Measurements from ENCODE around the gene JUP.

The JUP gene

DNA sequence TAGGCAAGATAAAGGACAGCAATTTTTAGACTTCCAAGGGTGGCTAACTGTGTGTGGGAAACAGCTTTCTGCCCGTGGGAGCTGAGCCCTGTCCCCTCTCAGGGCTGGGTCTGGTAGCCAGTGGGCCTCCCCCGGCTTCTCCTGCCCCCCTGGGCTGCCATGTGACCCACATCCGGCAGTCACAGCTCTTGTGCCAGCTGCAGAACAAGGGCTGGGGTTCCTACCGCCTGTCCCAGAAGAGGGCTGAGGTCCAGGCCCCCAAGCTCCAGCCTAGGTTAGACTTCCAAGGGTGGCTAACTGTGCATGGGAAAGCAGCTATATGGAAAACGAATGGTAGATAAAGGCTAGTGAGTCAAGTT is 68.2 kb downstream of the JUP start:
- Histone ChIP-seq H3K36me3 (ENCODE audit: control insufficient read depth, insufficient read depth, low read length) (no peaks in the 10 kb centered on the region), H3K4me1 (ENCODE audit: control insufficient read depth, insufficient read depth, low read length) (no peaks in the 10 kb centered on the region), H3K9me3 (ENCODE audit: control insufficient read depth, insufficient read depth, low read length) (no peaks in the 10 kb centered on the region), H3K4me3 (ENCODE audit: low read length) (no peak overlapping the region), H3K27ac (ENCODE audit: low read length) (no peak overlapping the region), H3K27me3 (ENCODE audit: control insufficient read depth, insufficient read depth, low read length) (no peaks in the 10 kb centered on the region)
- no CpG with 5 or more reads among the region's 5 CpGs for WGBS (ENCODE audit: insufficient coverage, insufficient read length)
- no peak for DNase-seq (ENCODE audit: low read depth, low spot score)

GRCh38 chr17:41717408-41718286 is 68.9 kb downstream of the JUP start:
- WGBS (ENCODE audit: insufficient coverage, insufficient read length): no CpG with 5 or more reads among the region's 15 CpGs
- Histone ChIP-seq H3K4me1 (ENCODE audit: control insufficient read depth, insufficient read depth, low read length) (no peaks in the 10 kb centered on the region), H3K9me3 (ENCODE audit: control insufficient read depth, insufficient read depth, low read length) (no peaks in the 10 kb centered on the region), H3K36me3 (ENCODE audit: control insufficient read depth, insufficient read depth, low read length) (no peaks in the 10 kb centered on the region), H3K27me3 (ENCODE audit: control insufficient read depth, insufficient read depth, low read length) (peaks cover under 1% of the 10 kb centered on the region; the same call in 1 of the 2 replicates), H3K27ac (ENCODE audit: low read length) (no peak overlapping the region), H3K4me3 (ENCODE audit: low read length) (no peak overlapping the region)
- DNase-seq (ENCODE audit: low read depth, low spot score): no peak

DNA sequence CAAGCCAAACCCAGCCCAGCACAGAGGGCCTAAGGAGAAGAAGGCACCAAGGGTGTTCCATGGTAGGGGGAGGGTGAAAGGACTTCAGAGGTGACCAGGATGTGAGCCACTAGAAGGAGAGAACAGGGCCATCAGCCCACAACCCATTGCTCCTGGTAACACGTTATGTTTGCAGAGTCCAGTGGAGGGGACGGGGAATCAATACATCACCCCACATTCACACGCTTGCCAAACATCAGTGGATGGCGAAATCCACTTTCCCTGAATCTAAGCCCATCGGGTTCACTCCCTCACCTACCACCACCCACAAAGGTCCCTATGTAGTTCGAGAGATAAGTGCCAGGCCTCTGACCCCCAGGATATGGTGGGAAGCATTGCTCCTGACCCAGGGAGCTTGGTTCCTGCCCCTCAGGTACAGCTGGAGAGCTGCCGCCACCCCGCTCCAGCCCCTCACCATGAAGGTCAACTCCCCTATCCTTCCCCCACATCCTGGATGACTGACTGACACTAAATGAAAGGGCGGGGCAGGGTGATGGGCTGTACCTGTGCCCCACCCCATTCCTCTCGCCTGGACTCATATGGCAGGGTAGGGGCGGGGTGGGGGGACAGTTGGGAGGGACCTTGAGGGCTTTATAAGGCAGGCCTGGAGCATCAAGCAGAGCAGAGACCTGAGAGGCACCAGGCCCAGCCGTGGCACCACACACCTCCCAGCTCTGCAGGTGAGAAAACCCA is 74.7 kb downstream of the JUP start, which contains the start of gene GAST:
Gene GAST (plus strand): TSS at position 663 of the 732 bp plus-strand sequence. CDS start 3,106 bp downstream, outside the sequence.
- no peak for DNase-seq (ENCODE audit: low read depth, low spot score)
- no peak within 1 kb of the TSS for H3K4me3 ChIP-seq (ENCODE audit: low read length)
- WGBS (ENCODE audit: insufficient coverage, insufficient read length): no CpG with 5 or more reads among the region's 12 CpGs
- H3K4me1 ChIP-seq (ENCODE audit: control insufficient read depth, insufficient read depth, low read length): no peaks in the 10 kb centered on the region
- no peaks in the 10 kb centered on the region for H3K9me3 ChIP-seq (ENCODE audit: control insufficient read depth, insufficient read depth, low read length)
- H3K27ac ChIP-seq (ENCODE audit: low read length): no peak within 1 kb of the TSS
- no peaks in the 10 kb centered on the region for H3K36me3 ChIP-seq (ENCODE audit: control insufficient read depth, insufficient read depth, low read length)
- peaks cover 20% of the 10 kb centered on the region; the same call in 1 of the 2 replicates for H3K27me3 ChIP-seq (ENCODE audit: control insufficient read depth, insufficient read depth, low read length)

GRCh38 chr17:41710472-41711090 is 75.9 kb downstream of the JUP start:
- WGBS (ENCODE audit: insufficient coverage, insufficient read length): no CpG with 5 or more reads among the region's 8 CpGs
- peaks cover 25% of the 10 kb centered on the region; the same call in 1 of the 2 replicates for H3K27me3 ChIP-seq (ENCODE audit: control insufficient read depth, insufficient read depth, low read length)
- no peaks in the 10 kb centered on the region for H3K36me3 ChIP-seq (ENCODE audit: control insufficient read depth, insufficient read depth, low read length)
- H3K27ac ChIP-seq (ENCODE audit: low read length): no peak overlapping the region
- H3K9me3 ChIP-seq (ENCODE audit: control insufficient read depth, insufficient read depth, low read length): no peaks in the 10 kb centered on the region
- H3K4me1 ChIP-seq (ENCODE audit: control insufficient read depth, insufficient read depth, low read length): 0 out of 2 replicates have a peak, but pooled peaks cover 2% of the 10 kb centered on the region
- no peak for DNase-seq (ENCODE audit: low read depth, low spot score)
- H3K4me3 ChIP-seq (ENCODE audit: low read length): no peak overlapping the region

GRCh38 chr17:41707803-41708669 is 78.5 kb downstream of the JUP start:
- DNase-seq (ENCODE audit: low read depth, low spot score): no peak
- no peaks in the 10 kb centered on the region for H3K36me3 ChIP-seq (ENCODE audit: control insufficient read depth, insufficient read depth, low read length)
- H3K9me3 ChIP-seq (ENCODE audit: control insufficient read depth, insufficient read depth, low read length): no peaks in the 10 kb centered on the region
- no peak overlapping the region for H3K27ac ChIP-seq (ENCODE audit: low read length)
- H3K4me3 ChIP-seq (ENCODE audit: low read length): no peak overlapping the region
- no CpG with 5 or more reads among the region's 10 CpGs for WGBS (ENCODE audit: insufficient coverage, insufficient read length)
- H3K4me1 ChIP-seq (ENCODE audit: control insufficient read depth, insufficient read depth, low read length): 0 out of 2 replicates have a peak, but pooled peaks cover 2% of the 10 kb centered on the region
- H3K27me3 ChIP-seq (ENCODE audit: control insufficient read depth, insufficient read depth, low read length): peaks cover 25% of the 10 kb centered on the region; the same call in 1 of the 2 replicates

GRCh38 chr17:41705271-41705991 is 81.1 kb downstream of the JUP start:
- H3K4me1 ChIP-seq (ENCODE audit: control insufficient read depth, insufficient read depth, low read length): 0 out of 2 replicates have a peak, but pooled peaks cover 2% of the 10 kb centered on the region
- no peak overlapping the region for H3K27ac ChIP-seq (ENCODE audit: low read length)
- peaks cover 17% of the 10 kb centered on the region; the same call in 1 of the 2 replicates for H3K27me3 ChIP-seq (ENCODE audit: control insufficient read depth, insufficient read depth, low read length)
- no peaks in the 10 kb centered on the region for H3K9me3 ChIP-seq (ENCODE audit: control insufficient read depth, insufficient read depth, low read length)
- no peak for DNase-seq (ENCODE audit: low read depth, low spot score)
- WGBS (ENCODE audit: insufficient coverage, insufficient read length): no CpG with 5 or more reads among the region's 13 CpGs
- no peaks in the 10 kb centered on the region for H3K36me3 ChIP-seq (ENCODE audit: control insufficient read depth, insufficient read depth, low read length)
- no peak overlapping the region for H3K4me3 ChIP-seq (ENCODE audit: low read length)
